DMS153 treated with DMSO at 0.1 percent for 48 hours (cell line): Measurements from ENCODE around the gene COL6A3.

Source experiments
- DNase-seq: peaks from one replicate; lab custom pipeline; 2025; ENCODE audit not compliant: unreplicated experiment; lab: John Stamatoyannopoulos, UW

The COL6A3 gene

GRCh38 chr2:237413777-237414661 lies at the start of gene COL6A3:
Gene COL6A3, minus strand, starts transcription at chr2:237414164. Its CDS starts 17,347 bp downstream, at chr2:237396817.
- no peak for DNase-seq

- DNase-seq = no peak
Measured at GRCh38 chr2:237459741-237460174, 45.8 kb upstream of the COL6A3 start.

GRCh38 chr2:237459226-237459625 lies 45.3 kb upstream of the COL6A3 start:
- DNase-seq = no peak

GRCh38 chr2:237458519-237458918 lies 44.6 kb upstream of the COL6A3 start:
- DNase-seq = no peak

GRCh38 chr2:237457388-237457941 lies 43.5 kb upstream of the COL6A3 start:
- no peak for DNase-seq

- DNase-seq = no peak
Measured at GRCh38 chr2:237456200-237456843, 42.4 kb upstream of the COL6A3 start.

GRCh38 chr2:237455764-237456163 lies 41.8 kb upstream of the COL6A3 start:
- DNase-seq = no peak

- DNase-seq = no peak
Measured at GRCh38 chr2:237453671-237454070, 39.7 kb upstream of the COL6A3 start.

- DNase-seq = no peak
Measured at GRCh38 chr2:237452861-237453260, 38.9 kb upstream of the COL6A3 start.

GRCh38 chr2:237451643-237452469 lies 37.9 kb upstream of the COL6A3 start:
- DNase-seq = no peak

GRCh38 chr2:237450583-237450982 lies 36.6 kb upstream of the COL6A3 start:
- no peak for DNase-seq

- no peak for DNase-seq
Measured at GRCh38 chr2:237450108-237450507, 36.1 kb upstream of the COL6A3 start.

- no peak for DNase-seq
Measured at GRCh38 chr2:237449193-237449881, 35.4 kb upstream of the COL6A3 start.

GRCh38 chr2:237448626-237449025 lies 34.7 kb upstream of the COL6A3 start:
- no peak for DNase-seq

GRCh38 chr2:237448171-237448570 lies 34.2 kb upstream of the COL6A3 start:
- no peak for DNase-seq

GRCh38 chr2:237447496-237447895 lies 33.5 kb upstream of the COL6A3 start:
- DNase-seq = no peak

- DNase-seq = no peak
Measured at GRCh38 chr2:237446338-237446665, 32.3 kb upstream of the COL6A3 start.

GRCh38 chr2:237445611-237446337 lies 31.8 kb upstream of the COL6A3 start:
- no peak for DNase-seq

- DNase-seq = no peak
Measured at GRCh38 chr2:237444071-237444470, 30.1 kb upstream of the COL6A3 start.
